ENCODE results near the gene OCA2.
"Not testable (repeated sequence)": the region's sequence is repeated elsewhere in the genome, so short reads cannot be mapped to it uniquely, and the experiment has no call there.

The OCA2 gene

GRCh38 chr15:28002136-28002861 is 96.8 kb downstream of the OCA2 start:
- DNase-seq (ENCODE audit: low read depth) = no peak

DNA sequence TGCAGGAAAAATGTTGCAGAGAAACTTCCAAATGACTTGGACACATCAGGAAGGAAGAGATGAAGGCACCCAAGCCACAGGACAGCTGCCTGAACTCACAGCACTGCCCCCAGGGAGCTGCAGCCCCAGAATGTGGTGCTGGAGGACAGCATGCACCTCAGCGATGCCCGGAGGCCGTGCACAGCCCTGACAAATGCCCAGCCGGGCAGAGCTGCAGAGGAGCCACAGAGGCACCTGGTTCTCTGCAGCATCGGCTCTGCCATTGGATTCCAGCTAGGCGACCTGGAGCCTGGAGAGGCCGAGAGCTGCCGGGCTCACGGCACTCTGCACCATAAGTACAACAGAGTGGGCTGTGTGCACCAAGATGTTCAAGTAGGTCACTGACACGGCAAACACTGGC is 97.5 kb downstream of the OCA2 start:
- no peak for DNase-seq (ENCODE audit: low read depth)

GRCh38 chr15:27993996-27994780 is 104.9 kb downstream of the OCA2 start:
- no peak for DNase-seq (ENCODE audit: low read depth)

- DNase-seq (ENCODE audit: low read depth) = no peak
These were observed 105.6 kb downstream of the OCA2 start for GRCh38 chr15:27993544-27993943.

- no peak for DNase-seq (ENCODE audit: low read depth)
These were observed 108.3 kb downstream of the OCA2 start for GRCh38 chr15:27990521-27991515.

DNA sequence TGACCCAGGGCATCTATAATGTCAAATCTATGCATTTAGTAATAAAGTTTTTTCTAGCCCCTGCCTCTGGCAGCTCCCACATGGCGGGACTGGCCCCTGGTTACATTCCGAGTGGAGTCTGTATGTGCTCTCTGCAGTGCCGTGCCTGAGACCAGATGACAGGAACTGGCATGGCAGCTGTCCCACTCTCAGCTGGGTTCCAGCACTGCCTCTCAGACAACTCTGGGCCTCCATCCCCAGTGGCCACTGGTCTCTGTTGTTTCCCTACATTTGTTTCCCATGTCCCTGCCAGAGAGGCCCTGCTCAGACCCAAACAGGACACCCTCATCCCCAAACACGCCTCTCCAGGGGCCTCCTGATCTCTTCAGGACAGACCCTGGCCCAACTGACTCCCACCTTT is 109.3 kb downstream of the OCA2 start:
- no peak for DNase-seq (ENCODE audit: low read depth)

- no peak for DNase-seq (ENCODE audit: low read depth)
These were observed 109.7 kb downstream of the OCA2 start for GRCh38 chr15:27989427-27989826.

DNA sequence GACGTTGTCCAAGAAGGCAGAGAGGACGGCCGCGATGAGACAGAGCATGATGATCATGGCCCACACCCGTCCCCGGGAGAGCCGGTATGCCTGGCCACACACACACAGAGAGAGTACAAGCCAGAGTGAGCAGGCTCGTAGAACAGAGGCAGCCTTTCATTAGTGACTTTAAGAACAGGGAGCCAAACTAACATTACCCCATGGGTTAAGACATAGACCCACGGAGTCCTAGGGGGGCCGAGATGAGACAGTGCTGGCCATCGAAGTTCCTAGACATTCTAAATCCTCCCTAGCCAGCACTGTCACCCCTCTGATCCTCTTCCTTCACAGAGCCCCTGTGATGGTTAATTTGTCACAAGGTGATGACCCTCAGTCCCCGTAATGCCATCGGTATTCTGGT is 114.0 kb downstream of the OCA2 start:
- no peak for DNase-seq (ENCODE audit: low read depth)

GRCh38 chr15:27983496-27983895 is 115.6 kb downstream of the OCA2 start:
- DNase-seq (ENCODE audit: low read depth) = no peak

DNA sequence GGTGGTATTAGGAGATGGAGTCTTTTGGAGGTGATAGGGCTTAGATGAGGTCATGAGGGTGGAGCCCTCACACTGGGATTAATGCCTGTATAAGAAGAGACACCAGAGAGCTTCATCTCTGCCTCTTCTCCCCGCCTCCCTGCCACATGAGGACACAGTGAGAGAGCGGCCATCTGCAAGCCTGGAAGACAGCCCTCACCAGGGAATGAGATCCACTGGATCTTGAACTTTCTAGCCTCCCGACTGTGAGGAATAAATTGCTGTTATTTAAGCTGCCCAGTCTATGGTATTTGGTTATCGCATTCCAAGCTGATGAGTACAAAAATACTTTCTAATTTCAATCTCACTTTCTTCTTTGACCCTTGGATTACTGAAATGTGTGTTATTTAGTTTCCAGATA is 121.4 kb downstream of the OCA2 start:
- DNase-seq (ENCODE audit: low read depth) = no peak

DNA sequence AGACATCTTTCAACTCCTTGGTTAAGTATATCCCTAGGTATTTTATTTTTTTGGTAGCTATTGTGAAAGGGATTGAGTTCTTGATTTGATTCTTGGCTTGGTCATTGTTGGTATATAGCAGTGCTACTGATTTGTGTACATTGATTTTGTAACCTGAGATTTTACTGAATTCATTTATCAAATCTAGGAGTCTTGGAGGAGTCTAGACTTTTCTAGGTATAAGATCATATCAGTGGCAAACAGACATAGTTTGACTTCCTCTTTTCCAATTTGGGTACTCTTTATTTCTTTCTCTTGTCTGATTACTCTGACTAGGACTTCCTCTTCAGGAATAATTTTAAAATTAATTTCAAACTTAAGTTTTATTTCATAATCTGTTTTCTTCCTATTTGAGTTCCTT is 125.2 kb downstream of the OCA2 start:
- no peak for DNase-seq (ENCODE audit: low read depth)

- no peak for DNase-seq (ENCODE audit: low read depth)
These were observed 128.3 kb downstream of the OCA2 start for GRCh38 chr15:27970661-27971392.

GRCh38 chr15:27967541-27967940 is 131.6 kb downstream of the OCA2 start:
- no peak for DNase-seq (ENCODE audit: low read depth)

DNA sequence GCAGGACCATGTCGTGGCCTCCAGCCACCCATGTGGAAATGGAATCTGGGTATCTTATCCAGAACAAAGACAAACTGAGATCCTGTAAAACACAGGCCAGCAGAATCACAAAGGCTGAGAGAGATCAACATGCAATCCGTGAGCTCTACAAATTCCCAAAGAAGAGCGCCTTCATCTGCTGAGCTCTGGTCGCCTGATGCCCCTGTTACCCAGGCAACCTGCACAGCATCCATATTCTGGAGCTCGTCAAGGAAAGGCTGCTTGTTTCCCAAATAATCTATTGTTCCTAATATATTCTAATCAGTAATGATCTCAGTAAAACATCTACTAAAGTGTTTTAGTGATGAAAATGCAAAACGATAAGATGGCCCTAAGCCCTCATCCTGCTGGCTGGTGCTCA is 133.6 kb downstream of the OCA2 start:
- DNase-seq (ENCODE audit: low read depth) = no peak

DNA sequence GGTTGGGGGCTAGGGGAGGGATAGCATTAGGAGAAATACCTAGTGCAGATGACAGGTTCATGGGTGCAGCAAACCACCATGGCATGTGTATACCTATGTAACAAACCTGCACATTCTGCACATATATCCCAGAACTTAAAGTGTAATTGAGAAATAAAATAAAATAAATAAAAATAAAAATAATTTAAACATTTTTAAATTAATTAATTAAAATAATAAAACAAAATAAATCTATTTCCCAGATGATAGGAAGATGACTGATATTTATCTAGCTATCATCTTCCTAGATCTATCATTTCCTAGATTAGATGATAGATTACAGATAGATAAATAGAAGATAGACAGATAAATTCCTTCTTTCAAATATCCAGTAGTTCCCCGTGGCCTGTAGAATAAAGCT is 137.3 kb downstream of the OCA2 start:
- no peak for DNase-seq (ENCODE audit: low read depth)

DNA sequence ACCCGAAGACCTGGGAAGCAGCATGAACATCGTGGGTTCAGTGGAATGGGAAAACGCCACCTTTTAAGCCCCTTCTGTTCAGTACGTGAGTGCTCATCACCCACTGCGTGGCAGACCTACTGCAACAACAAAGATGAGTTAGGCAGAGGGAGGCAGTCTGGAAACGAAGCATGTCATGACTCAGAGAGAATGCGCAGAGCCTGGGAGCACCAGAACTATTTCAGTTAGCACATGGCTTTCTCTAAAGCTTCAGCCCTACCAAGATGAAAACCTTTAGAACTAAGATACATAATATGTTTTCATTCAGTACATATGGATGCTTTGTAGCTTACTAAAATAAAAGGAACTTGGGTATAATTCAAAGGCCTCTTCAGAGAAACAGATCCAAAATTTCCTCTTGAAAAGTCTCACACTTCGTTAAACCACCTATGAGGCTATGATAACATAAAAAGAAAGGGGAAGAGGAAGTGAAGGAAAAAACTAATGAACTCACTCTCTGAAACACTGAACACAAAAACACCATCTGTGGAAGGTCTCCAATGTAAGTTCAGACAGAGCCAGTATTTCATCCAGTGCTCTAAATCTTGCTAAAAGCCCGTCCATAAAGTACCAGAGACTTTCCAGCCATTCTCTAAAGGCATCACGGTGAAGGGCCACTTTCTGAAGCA is 140.1 kb downstream of the OCA2 start:
- DNase-seq (ENCODE audit: low read depth) = no peak

DNA sequence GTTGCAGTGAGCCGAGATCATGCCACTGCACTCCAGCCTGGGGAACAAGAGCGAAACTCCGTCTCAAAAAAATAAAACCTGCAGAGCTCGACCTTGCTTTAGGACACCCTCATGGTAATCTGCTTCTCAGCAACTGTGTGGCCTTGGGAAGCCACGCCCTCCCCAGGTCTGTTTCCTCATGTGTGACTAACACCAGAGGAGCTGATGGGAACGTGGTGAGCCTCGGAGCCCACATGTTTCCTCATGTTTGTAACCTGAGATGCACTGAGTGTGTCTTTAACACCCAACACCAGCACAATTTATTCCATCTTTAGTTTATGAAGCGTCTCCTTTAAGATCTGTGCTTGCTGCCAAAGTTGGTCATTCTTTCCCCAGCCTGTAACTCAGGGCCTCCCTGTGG is 142.8 kb downstream of the OCA2 start:
- DNase-seq (ENCODE audit: low read depth) = no peak

DNA sequence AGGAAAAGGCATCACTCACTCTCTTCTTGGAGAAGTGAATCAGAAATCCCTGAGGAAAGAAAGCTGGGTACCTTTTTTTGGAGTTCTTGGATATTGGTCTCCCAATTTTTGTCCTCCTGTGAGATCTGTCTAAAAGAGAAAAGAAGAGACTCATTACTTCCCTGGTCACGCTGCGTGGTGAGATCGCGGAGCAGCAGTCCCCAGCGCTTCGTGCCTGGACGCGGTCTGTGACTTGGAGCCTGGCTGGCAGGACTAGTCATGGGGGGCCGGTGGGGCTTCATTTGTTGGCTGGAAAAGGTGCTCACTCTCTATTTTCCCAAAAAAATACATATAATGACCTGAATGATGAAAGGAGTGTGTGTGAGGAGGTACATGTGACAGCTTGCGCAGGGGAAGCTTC is 144.0 kb downstream of the OCA2 start:
- DNase-seq (ENCODE audit: low read depth) = no peak

GRCh38 chr15:27952593-27952992 is 146.5 kb downstream of the OCA2 start:
- not testable (repeated sequence) for DNase-seq (ENCODE audit: low read depth)

DNA sequence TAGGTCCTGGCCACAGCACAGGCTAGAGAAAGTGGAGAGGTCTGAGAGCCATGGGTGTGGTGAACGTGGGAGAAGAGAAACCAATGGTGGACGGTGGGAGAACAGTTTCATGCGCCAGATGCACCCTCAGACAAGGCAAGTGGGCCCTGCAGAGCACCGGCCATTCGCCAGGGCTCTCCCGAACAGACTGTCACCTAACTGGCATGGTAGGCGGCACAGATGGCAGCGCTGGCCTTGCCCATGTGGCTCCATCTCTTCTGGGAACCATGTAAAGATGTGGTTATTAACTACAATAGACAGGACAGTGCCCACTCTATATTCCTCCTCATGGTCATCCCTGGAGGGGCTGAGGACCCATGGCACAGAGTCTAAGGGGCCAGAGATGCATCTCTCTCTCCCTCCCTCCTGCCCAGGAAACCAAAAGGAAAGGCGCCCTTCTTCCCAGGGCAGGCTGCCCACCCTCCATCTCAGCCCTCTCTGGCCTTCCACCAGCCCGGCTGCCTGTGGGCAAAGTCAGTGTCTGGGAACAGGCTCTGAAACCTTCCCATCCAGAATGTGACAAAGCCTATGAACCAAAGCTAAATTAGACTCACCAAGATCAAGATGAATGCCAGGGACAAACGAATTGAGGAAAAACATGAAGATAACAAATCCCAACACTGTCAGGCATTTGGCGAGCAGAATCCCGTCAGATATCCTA is 147.8 kb downstream of the OCA2 start:
- no peak for DNase-seq (ENCODE audit: low read depth)

GRCh38 chr15:27949089-27949488 is 150.0 kb downstream of the OCA2 start:
- DNase-seq (ENCODE audit: low read depth) = no peak
